OCI-LY7 (cell line): ENCODE results near the gene RPS19BP1. TPM values are rescaled to one million over a fixed set of nuclear protein-coding genes. Genes with fewer than 3 reads are reported as not detected.

Experiments used
- BruUV-seq: library from RNA; stranded (reverse); fragments of 400-500 nt; replicated peaks from 2 replicates; lab custom pipeline; 2021; lab: Mats Ljungman, UMichigan
- CTCF ChIA-PET: fragments of 300-600 bp; sonication (Branson Sonifier 250); formaldehyde crosslinking; loops from one replicate; lab custom pipeline; 2022; ENCODE audit warnings: antibody characterized with exemption; ENCODE audit not compliant: unreplicated experiment; lab: Charles Lee
- POLR2A ChIA-PET: fragments of 300-600 bp; sonication (Branson Sonifier 250); formaldehyde crosslinking; loops from one replicate; lab custom pipeline; 2022; ENCODE audit warnings: antibody characterized with exemption; lab: Charles Lee
- DNase-seq: peaks from one replicate; pipeline ENCODE4 v3.0.0-alpha.2; 2015; ENCODE audit warnings: low spot score
- H2AFZ ChIP-seq: fragments of 200-600 bp; sonication (generic), shearing (Covaris generic); 2 replicates; pipeline ENCODE4 v1.6.1; 2014; ENCODE audit warnings: mild to moderate bottlenecking, antibody characterized with exemption, low read length, moderate library complexity
- H3K27ac ChIP-seq: fragments of 200-600 bp; sonication (generic); 2 replicates; pipeline ENCODE4 v1.5.1; 2014; ENCODE audit warnings: mixed run types, low read depth, mild to moderate bottlenecking, moderate library complexity, low read length, inconsistent platforms; ENCODE audit not compliant: poor library complexity, severe bottlenecking
- H3K36me3 ChIP-seq: fragments of 200-600 bp; sonication (generic); 2 replicates; pipeline ENCODE4 v1.6.1; 2014; ENCODE audit warnings: mild to moderate bottlenecking, antibody characterized with exemption, low read length, moderate library complexity, mixed read lengths; ENCODE audit not compliant: insufficient read depth
- H3K4me1 ChIP-seq: fragments of 200-600 bp; sonication (generic); 2 replicates; pipeline ENCODE4 v1.5.1; 2014; ENCODE audit warnings: mild to moderate bottlenecking, low read length; ENCODE audit not compliant: insufficient read depth, poor library complexity, severe bottlenecking
- H3K4me2 ChIP-seq: fragments of 200-600 bp; sonication (generic); 2 replicates; pipeline ENCODE4 v1.6.1; 2014; ENCODE audit warnings: mild to moderate bottlenecking, low read length
- H3K4me3 ChIP-seq: fragments of 200-600 bp; sonication (generic); 2 replicates; pipeline ENCODE4 v1.5.1; 2014; ENCODE audit warnings: mild to moderate bottlenecking, low read depth, low read length; ENCODE audit not compliant: poor library complexity, severe bottlenecking
- H3K79me2 ChIP-seq: fragments of 200-600 bp; sonication (generic); 2 replicates; pipeline ENCODE4 v1.6.1; 2016; ENCODE audit warnings: low read depth, mild to moderate bottlenecking, low read length, moderate library complexity, mixed read lengths; ENCODE audit not compliant: insufficient read depth
- H3K9me2 ChIP-seq: fragments of 200-600 bp; sonication (generic); 2 replicates; pipeline ENCODE4 v1.6.1; 2016; ENCODE audit warnings: mild to moderate bottlenecking, low read length, mixed read lengths; ENCODE audit not compliant: insufficient read depth
- H3K9me3 ChIP-seq: fragments of 200-600 bp; sonication (generic); 2 replicates; pipeline ENCODE4 v1.6.1; 2014; ENCODE audit warnings: mild to moderate bottlenecking, mixed run types, low read length, mixed read lengths
- H4K20me1 ChIP-seq: fragments of 200-600 bp; sonication (generic); 2 replicates; pipeline ENCODE4 v1.6.1; 2014; ENCODE audit warnings: mild to moderate bottlenecking, antibody characterized with exemption, low read length, moderate library complexity, mixed read lengths; ENCODE audit not compliant: insufficient read depth
- EZH2phosphoT487 ChIP-seq: fragments of 200-600 bp; sonication (generic); IDR thresholded peaks from 2 replicates; pipeline ENCODE4 v1.6.1; 2018; ENCODE audit warnings: low read depth, borderline replicate concordance, mild to moderate bottlenecking, mixed run types, antibody characterized with exemption, low read length, moderate library complexity, mixed read lengths
- intact Hi-C: fragments of 100-400 bp; cut with micrococcal nuclease; formaldehyde crosslinking; loops from one replicate; pipeline ENCODE4 v1.10.0; 2022; ENCODE audit not compliant: unreplicated experiment
- total RNA-seq, 2 experiments: library from RNA; depleted of rRNA in 1 of 2; stranded (reverse); fragments of >200 nt in 1 of 2; shearing (Covaris generic) in 1 of 2; gene quantifications; 2 replicates each; pipeline ENCODE4 v1.2.3, GENCODE V29; 2014 to 2022
- TF ChIP-seq, protein P1 (sequence below): fragments of 200-600 bp; sonication (generic); conservative IDR thresholded peaks from 2 replicates; pipeline ENCODE4 v1.5.1; 2014; ENCODE audit warnings: mild to moderate bottlenecking, antibody characterized with exemption, low read length, moderate library complexity, mixed read lengths

Gene RPS19BP1
- total RNA-seq, 2 experiments from 2014 or later, result 88.1 to 148 TPM

- H3K4me1 ChIP-seq, result peaks cover 22% of the 10 kb centered on the region
- H2AFZ ChIP-seq, result no peak overlapping the region
- TF ChIP-seq, protein P1, sequence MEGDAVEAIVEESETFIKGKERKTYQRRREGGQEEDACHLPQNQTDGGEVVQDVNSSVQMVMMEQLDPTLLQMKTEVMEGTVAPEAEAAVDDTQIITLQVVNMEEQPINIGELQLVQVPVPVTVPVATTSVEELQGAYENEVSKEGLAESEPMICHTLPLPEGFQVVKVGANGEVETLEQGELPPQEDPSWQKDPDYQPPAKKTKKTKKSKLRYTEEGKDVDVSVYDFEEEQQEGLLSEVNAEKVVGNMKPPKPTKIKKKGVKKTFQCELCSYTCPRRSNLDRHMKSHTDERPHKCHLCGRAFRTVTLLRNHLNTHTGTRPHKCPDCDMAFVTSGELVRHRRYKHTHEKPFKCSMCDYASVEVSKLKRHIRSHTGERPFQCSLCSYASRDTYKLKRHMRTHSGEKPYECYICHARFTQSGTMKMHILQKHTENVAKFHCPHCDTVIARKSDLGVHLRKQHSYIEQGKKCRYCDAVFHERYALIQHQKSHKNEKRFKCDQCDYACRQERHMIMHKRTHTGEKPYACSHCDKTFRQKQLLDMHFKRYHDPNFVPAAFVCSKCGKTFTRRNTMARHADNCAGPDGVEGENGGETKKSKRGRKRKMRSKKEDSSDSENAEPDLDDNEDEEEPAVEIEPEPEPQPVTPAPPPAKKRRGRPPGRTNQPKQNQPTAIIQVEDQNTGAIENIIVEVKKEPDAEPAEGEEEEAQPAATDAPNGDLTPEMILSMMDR, result no peak
- TF ChIP-seq EZH2phosphoT487, result no peak
- H3K36me3 ChIP-seq, result peaks cover 49% of the 10 kb centered on the region
- intact Hi-C loops, result no loop called here
- ChIA-PET POLR2A (no interaction called here), CTCF (no interaction called here)
- no peaks in the 10 kb centered on the region for H3K9me2 ChIP-seq
- peaks cover 5% of the 10 kb centered on the region; the same call in 1 of the 2 replicates for H3K79me2 ChIP-seq
- no peak for DNase-seq
- H4K20me1 ChIP-seq, result 0 out of 2 replicates have a peak, but pooled peaks cover 5% of the 10 kb centered on the region
- no peak overlapping the region for H3K4me2 ChIP-seq
- no peak overlapping the region for H3K4me3 ChIP-seq
- no TSS peak for BruUV-seq
- H3K27ac ChIP-seq, result no peak overlapping the region
- no peaks in the 10 kb centered on the region for H3K9me3 ChIP-seq
These were observed 43.9 kb downstream of the RPS19BP1 start for GRCh38 chr22:39488563-39489083.

GRCh38 chr22:39487826-39488520, 44.6 kb downstream of the RPS19BP1 start:
- DNase-seq, result no peak
- Histone ChIP-seq H3K9me2 (no peaks in the 10 kb centered on the region), H3K36me3 (peaks cover 49% of the 10 kb centered on the region), H2AFZ (no peak overlapping the region), H3K9me3 (no peaks in the 10 kb centered on the region), H3K4me1 (peaks cover 20% of the 10 kb centered on the region), H3K4me2 (no peak overlapping the region), H3K4me3 (no peak overlapping the region), H3K79me2 (peaks cover 5% of the 10 kb centered on the region; the same call in 1 of the 2 replicates), H4K20me1 (0 out of 2 replicates have a peak, but pooled peaks cover 5% of the 10 kb centered on the region), H3K27ac (no peak overlapping the region)
- CTCF ChIA-PET, result no interaction called here
- BruUV-seq, result no TSS peak
- TF ChIP-seq, protein P1, result no peak
- TF ChIP-seq EZH2phosphoT487, result no peak
- intact Hi-C loops, result no loop called here
- POLR2A ChIA-PET, result no interaction called here
